GM12872 (cell line): Measurements from ENCODE around the gene CLIC1.

Experiments used
- TF ChIP-seq, protein P1 (sequence below): IDR thresholded peaks from 3 replicates; pipeline ENCODE4 v1.5.1; 2011; ENCODE audit warnings: low read depth, mild to moderate bottlenecking, low read length, moderate library complexity; ENCODE audit not compliant: insufficient read depth

The CLIC1 gene

GRCh38 chr6:31736021-31736767 lies at the start of gene CLIC1:
TSS of gene CLIC1 (minus strand) at chr6:31736530. CDS start at chr6:31736300, 230 bp downstream.
- TF ChIP-seq, protein P1, sequence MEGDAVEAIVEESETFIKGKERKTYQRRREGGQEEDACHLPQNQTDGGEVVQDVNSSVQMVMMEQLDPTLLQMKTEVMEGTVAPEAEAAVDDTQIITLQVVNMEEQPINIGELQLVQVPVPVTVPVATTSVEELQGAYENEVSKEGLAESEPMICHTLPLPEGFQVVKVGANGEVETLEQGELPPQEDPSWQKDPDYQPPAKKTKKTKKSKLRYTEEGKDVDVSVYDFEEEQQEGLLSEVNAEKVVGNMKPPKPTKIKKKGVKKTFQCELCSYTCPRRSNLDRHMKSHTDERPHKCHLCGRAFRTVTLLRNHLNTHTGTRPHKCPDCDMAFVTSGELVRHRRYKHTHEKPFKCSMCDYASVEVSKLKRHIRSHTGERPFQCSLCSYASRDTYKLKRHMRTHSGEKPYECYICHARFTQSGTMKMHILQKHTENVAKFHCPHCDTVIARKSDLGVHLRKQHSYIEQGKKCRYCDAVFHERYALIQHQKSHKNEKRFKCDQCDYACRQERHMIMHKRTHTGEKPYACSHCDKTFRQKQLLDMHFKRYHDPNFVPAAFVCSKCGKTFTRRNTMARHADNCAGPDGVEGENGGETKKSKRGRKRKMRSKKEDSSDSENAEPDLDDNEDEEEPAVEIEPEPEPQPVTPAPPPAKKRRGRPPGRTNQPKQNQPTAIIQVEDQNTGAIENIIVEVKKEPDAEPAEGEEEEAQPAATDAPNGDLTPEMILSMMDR: no peak

GRCh38 chr6:31785475-31785874 lies 49.1 kb upstream of the CLIC1 start:
- TF ChIP-seq, protein P1: no peak

- TF ChIP-seq, protein P1: no peak
Measured at GRCh38 chr6:31784098-31784925, 48.0 kb upstream of the CLIC1 start.

GRCh38 chr6:31782126-31782855 lies 46.0 kb upstream of the CLIC1 start:
- TF ChIP-seq, protein P1: no peak

DNA sequence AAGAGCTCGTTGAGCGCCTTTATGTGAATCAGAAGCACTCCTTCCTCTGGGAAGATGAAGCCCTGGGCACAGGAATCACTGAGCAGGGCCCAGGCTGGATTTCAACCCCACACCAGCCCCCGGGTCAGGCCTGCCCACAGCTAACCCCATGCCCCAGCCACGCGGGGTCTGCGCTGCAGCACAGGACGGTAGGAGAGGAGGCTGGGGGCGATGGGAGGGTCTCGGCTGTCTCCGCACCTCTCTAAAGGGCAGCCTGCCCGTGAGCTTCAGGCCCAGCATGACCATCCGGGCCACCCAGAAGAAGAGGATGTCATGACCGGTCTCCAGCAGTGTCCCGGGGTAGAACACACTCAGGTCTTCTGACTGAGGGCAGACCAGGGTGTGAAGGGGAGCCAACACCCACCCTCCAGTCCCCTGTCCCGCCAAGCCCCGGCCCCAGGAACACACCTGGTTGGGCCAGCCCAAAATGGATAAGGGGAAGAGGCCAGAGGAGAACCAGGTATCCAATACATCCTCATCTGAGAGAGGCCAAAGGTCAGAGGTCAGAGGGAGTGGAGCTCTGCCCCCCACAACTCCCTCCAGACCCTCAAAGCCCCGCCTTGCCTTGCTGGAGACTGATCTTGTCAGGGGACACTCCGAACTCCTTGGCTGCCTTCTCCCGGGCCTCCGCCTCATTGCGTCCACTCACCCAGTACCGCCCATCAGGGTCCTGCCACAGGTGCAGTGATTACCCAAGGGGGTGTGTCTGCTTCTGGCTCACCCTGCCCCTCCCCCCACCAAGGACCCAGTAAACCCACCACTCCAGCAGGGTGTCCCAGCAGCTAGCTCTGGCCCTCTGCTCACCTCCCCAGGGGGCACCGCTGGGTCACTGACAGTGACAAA lies 45.2 kb upstream of the CLIC1 start:
- TF ChIP-seq, protein P1: no peak

DNA sequence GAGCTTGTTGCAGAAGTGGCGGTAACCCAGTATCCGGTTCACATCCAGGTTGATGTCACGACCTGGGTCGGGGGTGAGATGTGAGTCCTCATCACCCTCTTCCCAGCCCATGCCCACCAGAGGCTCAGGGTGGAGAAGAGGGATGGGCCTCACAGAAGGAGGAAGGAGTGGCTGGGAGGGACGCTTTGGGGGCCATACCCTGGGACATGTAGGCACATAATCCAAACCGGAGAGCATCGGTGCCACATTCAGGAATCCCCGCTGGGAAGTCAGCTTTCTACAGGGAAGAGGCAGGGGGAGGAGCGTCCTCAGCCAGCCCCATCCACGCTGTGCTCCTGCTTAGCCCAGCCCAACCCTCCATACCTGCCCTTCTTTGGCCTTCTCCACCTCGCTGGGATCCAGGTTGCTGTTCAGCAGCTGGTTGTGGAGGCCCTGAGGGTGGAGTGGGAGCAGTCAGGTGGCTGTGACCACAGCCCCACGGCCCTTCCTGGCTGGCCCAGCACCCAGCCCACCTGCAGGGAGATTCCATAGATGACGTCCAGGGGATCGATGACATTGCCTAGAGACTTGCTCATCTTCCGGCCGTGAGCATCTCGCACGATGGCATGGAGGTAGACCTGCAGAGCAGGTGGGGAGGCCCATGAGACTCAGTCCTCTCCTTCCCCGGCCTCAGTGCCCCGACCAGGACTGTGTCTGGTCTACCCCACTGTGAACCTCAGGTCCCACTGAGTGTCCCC lies 44.3 kb upstream of the CLIC1 start:
- TF ChIP-seq, protein P1: no peak
